Coronary artery (tissue), 2 donors: Measurements from ENCODE around the gene CCDC88A.

Experiments
- DNase-seq: peaks from one replicate; pipeline ENCODE4 v3.0.0-alpha.2; 2017; ENCODE audit warnings: low spot score
- H3K27ac ChIP-seq, 2 donors: fragments of 200-600 bp; sonication (generic); one replicate each; pipeline ENCODE4 v1.5.1; 2016 to 2019
- H3K4me3 ChIP-seq: fragments of 200-600 bp; sonication (generic); 2 replicates; pipeline ENCODE4 v1.5.1; 2016; ENCODE audit warnings: mild to moderate bottlenecking, moderate library complexity
- CTCF ChIP-seq: fragments of 200-600 bp; sonication (generic); IDR thresholded peaks from one replicate; pipeline ENCODE4 v1.5.1; 2019; ENCODE audit warnings: antibody characterized with exemption

Gene CCDC88A

GRCh38 chr2:55437515-55438390, 18.1 kb upstream of the CCDC88A start:
- Histone ChIP-seq H3K27ac (no peak overlapping the region), H3K4me3 (no peak overlapping the region)
- no peak for TF ChIP-seq CTCF
- DNase-seq = no peak

- no peak overlapping the region for H3K4me3 ChIP-seq
- DNase-seq = no peak
- H3K27ac ChIP-seq = no peak overlapping the region
- peak; percentile 43 for TF ChIP-seq CTCF
Measured at GRCh38 chr2:55431982-55432627, 12.4 kb upstream of the CCDC88A start.

GRCh38 chr2:55430211-55430975, 10.7 kb upstream of the CCDC88A start:
- no peak for TF ChIP-seq CTCF
- DNase-seq = no peak
- no peak overlapping the region for H3K27ac ChIP-seq
- H3K4me3 ChIP-seq = no peak overlapping the region

- TF ChIP-seq CTCF = no peak
- no peak for DNase-seq
- H3K4me3 ChIP-seq = no peak overlapping the region
- no peak overlapping the region for H3K27ac ChIP-seq
Measured at GRCh38 chr2:55428258-55428657, 8.6 kb upstream of the CCDC88A start.

GRCh38 chr2:55425431-55425831, 5.8 kb upstream of the CCDC88A start:
- no peak for TF ChIP-seq CTCF

GRCh38 chr2:55422876-55423665, 3.4 kb upstream of the CCDC88A start:
- TF ChIP-seq CTCF = no peak
- H3K4me3 ChIP-seq = no peak overlapping the region
- no peak overlapping the region for H3K27ac ChIP-seq
- no peak for DNase-seq

More at GRCh38 chr2:55425431-55425831, 5.8 kb upstream of the CCDC88A start:
- DNase-seq = no peak
- no peak overlapping the region for H3K4me3 ChIP-seq
- no peak overlapping the region for H3K27ac ChIP-seq
